SK-MEL-5 (cell line): ENCODE measurements around the gene TMEM54. TPM values are rescaled to one million over a fixed set of nuclear protein-coding genes. Genes with fewer than 3 reads are reported as not detected.
"Not testable (repeated sequence)": the region's sequence is repeated elsewhere in the genome, so short reads cannot be mapped to it uniquely, and the experiment has no call there.

ENCODE experiments used
- DNase-seq: peaks from one replicate; pipeline ENCODE4 v3.0.0-alpha.2; 2016; ENCODE audit warnings: low read depth, low spot score
- in situ Hi-C: cut with HindIII; loops from 2 replicates; pipeline ENCODE4 v1.10.0; 2016; ENCODE audit warnings: low sequenced_read_pairs, high pct_unique_total_duplicates, low pct_unique_long_range_greater_than_20kb
- total RNA-seq: library from RNA; depleted of rRNA; stranded (reverse); fragments of >200 nt; shearing (Covaris generic); gene quantifications from 2 replicates; pipeline ENCODE4 v1.2.3, GENCODE V29; 2014

Gene TMEM54
- total RNA-seq, 1 experiment from 2014 or later = 34.9 TPM

DNA sequence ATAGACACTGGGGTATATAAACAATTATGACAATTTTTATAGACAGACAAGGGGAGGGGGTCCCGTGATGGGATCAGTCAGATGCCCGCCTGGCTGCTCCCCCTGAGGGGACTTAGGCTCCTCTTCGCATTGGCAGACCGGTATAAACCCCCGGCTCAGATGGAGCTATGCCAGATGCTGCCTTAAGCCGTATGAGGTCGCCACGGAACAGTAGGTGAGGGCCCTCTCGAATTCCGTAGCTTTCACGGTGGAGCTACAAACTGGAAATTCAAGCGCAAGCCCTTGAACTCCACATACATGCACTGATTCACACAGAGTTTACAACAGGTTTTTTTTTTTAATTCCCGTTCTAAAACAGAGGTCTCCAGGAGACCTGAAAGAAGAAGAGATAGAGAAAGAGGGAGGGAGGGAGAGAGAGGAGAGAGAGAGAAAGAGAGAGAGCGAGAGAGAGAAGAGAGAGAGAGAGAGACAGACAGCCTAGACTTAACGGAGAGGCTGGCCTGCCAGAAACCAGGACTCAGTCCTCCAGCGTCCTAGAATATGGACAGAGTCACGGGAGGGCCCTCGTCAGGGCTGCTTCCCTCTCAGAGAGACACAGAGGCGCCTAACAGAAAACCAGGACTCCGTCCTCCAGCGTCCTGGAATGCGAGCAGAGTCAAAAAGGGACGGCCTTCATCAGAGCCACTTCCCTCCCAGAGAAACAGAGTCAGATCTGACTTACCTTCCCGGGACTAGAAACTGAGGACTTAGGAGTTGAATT lies 24.4 kb upstream of the TMEM54 start:
- DNase-seq = no peak
- in situ Hi-C loops = no loop called here

DNA sequence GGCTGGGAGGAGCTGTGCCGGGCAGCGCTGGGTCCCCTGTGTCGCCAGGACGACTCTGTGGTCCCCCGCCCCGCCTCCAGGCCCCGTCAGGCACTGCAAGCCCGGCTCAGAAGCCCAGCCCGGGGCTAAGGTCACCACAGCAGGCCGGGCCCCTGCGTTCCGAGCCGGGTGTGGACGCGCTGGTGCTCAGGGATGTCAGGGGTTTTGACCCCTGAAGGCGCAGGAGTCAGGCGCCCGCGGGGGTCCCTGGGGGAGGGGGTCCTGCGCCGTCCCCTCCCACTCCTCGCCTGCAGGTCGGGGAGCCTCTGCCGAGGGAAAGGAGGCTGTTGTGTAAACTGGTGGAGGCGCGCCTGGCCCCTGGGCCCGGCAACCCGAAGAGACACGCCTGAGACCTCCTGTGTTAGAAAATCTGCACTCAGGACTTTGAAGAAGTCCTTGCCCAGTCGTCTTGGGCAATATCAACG lies 23.7 kb upstream of the TMEM54 start:
- in situ Hi-C loops = no loop called here
- DNase-seq = no peak

DNA sequence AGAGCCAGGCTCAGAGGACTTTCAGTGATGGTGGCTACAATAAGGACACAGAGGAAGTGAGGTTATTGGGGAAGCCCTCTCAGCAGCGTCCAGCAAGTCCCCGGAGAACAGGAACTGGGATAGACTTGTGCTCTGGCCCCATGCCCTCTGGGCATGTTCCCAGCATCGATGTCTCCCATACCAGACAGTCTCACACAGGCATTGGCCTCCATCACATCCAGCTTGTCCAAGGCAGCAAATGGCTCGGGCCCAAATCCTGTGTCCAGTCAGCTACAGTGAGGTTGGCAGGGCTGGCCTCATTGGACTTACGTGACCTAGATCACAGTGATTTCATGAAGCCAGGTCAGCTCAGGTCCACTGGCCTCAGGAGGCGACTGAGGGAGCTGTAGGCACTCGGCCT lies 19.6 kb upstream of the TMEM54 start:
- no peak for DNase-seq
- in situ Hi-C loops = no loop called here

- DNase-seq = no peak
- in situ Hi-C loops = no loop called here
Measured at GRCh38 chr1:32919811-32920733, 18.9 kb upstream of the TMEM54 start.

GRCh38 chr1:32918179-32918578 lies 17.0 kb upstream of the TMEM54 start:
- in situ Hi-C loops = no loop called here
- no peak for DNase-seq

DNA sequence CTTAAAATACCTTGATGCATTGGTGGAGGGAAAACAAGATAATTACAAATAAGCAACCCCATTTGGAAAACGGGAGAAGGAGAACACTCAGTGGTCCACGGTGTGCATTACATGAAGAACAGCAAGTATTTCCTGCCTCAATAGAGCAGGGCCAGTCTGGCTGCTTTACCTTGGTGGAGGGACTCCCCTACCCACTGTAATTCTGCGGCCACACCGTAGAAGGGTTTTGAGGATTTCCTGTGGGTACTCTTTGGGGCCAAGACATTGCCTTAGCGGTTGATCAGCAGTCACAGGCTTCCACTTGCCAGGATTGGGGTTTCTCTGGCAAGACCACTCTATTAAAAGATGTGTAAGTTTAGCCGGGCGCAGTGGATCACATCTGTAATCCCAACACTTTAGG lies 16.3 kb upstream of the TMEM54 start:
- in situ Hi-C loops = no loop called here
- DNase-seq = no peak

DNA sequence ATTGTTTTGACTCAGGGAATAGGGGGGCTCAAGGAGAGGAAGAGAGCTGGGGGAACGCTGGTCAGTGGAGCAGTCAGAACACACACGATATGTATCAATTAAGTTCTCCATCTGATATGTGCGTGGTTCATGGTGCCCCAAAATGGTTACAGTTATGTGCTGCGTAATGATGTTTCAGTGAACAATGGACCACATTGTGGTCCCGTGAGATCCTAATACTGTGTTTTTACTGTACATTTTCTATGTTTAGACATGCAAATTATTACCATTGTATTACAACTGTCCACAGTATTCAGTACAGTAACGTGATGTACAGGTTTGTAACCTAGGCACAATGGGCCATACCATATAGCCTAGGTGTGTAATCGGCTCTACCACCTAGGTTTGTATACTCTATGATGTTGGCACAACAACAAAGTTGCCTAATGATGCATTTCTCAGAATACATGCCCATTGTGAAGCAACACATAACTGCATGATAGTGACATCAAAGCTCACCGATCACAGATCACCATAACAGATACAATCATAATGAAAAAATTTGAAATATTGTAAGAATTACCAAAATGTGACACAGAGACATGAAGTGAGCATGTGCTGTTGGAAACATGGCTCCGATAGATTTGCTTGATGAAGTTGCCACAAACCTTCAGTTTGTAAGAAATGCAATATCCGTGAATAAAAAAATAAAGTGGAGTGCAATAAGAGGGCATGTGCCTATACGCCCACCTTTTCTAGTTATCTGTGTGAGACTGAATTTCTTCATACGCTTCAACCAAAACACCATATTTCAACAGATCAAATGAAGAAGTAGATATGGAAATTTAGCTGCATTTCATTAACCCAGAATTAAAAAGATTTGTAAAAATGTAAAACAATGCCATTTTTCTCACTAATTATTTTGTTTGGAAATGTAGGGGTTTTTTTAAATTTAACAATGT lies 14.8 kb upstream of the TMEM54 start:
- no peak for DNase-seq

GRCh38 chr1:32910319-32910718 lies 9.1 kb upstream of the TMEM54 start:
- DNase-seq = no peak
- in situ Hi-C loops = no loop called here

More for the DNA sequence above, 14.8 kb upstream of the TMEM54 start:
- in situ Hi-C loops = no loop called here

DNA sequence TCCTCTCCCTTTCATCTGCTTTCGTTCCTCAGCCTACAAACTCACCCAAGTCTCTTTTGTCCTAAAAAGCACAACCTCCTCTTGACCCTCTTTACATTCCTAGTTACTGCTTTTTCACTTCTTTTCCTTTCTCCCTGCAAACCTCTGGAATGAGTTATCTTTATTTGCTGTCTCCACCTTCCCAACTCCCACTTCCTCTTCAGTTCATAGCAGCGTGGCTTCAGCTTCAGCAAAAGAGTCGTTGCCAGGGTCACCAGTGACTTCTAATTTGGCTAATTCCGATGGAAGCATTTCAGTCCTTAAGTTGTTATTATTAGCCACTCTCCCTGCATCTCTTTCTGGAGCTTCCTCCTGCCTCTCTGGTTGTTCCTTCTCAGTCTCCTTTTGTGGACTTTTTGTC lies 6.2 kb upstream of the TMEM54 start:
- no peak for DNase-seq
- in situ Hi-C loops = no loop called here

GRCh38 chr1:32906654-32907053 lies 5.5 kb upstream of the TMEM54 start:
- in situ Hi-C loops = no loop called here
- no peak for DNase-seq

DNA sequence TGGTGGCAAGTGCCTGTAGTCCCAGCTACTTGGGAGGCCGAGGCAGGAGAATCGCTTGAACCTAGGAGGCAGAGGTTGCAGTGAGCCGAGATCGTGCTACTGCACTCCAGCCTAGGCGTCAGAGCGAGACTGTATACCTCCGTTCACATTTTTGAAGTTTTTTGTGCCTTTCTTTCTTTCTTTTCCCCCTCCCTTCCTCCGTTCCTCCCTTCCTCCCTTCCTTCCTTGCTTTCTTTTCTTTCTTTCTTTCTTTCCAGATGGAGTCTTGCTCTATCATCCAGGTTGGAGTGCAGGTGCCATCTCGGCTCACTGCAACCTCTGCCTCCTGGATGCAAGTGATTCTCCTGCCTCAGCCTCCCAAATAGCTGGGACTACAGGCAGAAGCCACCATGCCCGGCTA lies 4.4 kb upstream of the TMEM54 start:
- in situ Hi-C loops, DNase-seq: not testable (repeated sequence)

- no peak for DNase-seq
- in situ Hi-C loops = no loop called here
Measured at GRCh38 chr1:32904797-32905196, 3.6 kb upstream of the TMEM54 start.

DNA sequence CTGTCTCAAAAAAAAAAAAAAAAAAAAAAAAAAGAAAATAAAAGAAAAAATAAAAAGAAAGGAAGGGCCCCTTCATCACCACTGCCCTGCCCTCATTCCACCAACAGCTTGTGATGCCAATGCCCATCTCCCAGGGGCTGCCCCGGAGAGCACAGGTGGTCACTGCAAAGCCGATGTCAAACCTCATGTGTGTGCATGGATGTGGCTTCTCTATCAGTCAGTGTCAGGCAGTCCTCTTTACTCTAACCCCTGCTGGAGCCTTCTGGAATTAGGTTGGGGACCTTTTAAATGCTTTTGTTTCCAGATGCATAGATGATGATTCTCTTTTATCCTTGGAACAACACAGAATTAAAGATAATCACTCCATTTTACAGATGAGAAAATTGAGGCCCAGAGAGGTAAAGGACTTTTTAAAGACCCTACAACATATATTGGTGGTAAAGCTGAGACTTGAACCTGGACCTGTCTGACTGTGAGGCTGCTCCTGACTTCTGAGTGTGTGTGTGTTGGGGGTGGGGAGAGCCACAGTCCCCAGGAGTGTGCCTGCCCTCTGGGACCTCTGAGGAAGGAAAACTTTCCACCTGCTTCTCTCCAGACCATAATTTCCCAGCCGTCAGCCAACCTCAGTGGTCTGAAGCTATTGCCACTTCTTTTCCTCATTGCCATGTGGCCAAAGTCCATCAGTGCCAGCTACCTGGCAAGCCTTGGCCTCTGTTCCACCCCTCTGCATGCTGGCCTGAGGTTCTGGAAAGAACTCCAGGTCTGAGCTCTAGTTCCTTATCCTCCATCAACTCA lies 3.0 kb upstream of the TMEM54 start:
- DNase-seq = no peak
- in situ Hi-C loops = no loop called here

- no peak for DNase-seq
- in situ Hi-C loops = no loop called here
Measured at GRCh38 chr1:32902535-32902920, 1.3 kb upstream of the TMEM54 start.

DNA sequence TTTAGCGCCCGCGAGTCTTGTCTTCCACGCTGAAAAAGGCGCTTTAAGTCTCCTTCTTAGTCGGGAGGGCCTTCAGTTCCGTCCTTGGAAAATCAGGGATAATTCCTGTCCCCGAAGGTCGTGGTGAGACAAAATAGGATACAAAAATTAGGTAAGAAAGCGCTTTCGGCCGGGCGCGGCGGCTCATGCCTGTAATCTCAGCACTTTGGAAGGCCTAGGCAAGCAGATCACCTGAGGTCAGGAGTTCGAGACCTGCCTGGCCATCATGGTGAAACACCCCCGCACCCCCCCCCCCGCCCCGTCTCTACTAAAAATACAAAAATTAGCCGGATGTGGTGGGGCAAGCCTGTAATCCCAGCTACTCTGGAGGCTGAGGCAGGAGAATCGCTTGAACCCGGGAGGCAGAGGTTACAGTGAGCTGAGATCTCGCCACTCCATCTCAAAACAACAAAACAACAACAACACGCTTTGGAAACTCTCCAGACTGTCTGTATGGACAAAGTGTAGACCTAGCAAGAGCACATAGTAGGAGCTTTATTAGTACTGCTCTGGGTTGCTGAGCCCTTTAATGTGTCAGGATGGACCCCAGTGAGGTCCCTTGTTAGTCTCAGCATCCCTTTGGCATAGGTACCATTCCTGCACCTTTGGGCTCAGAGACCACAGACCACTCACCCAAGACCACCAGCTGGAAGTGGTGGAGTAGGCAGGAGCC lies 790 bp upstream of the TMEM54 start:
- in situ Hi-C loops = no loop called here
- no peak for DNase-seq

DNA sequence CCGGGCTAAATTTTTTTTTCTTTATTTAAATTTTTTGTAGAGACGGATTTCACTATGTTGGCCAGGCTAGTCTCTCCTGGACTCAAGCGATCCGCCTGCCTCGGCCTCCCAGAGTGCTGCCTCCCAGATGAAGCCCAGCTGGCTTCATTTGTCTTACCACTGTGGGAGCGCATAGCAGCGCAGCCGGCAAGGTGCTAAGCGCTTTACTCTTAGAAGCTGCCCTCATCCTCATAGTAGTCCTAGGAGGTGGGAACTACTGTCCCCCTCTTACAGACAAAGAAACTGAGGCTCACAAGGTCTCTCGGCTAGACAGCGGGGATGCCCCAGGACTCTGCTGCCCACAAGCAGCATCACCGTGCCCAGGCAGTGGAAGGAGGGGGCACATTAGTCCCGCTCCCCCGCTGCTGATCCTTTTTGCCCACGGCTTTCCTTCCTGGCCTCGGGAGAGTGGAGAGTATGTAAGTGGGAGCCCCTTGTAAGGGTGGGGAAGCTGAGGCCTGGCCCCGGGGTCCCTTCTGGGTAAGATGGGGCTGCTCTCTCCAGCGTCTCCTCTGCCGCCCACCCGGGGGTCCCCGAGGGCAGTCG lies 726 bp downstream of the TMEM54 start:
- no peak for DNase-seq
- in situ Hi-C loops = no loop called here
